B cell (primary cell): ENCODE results near the gene REG1A.

Source experiments
- EZH2 ChIP-seq: IDR thresholded peaks from 2 replicates; pipeline ENCODE4 v1.6.1; 2012; ENCODE audit warnings: borderline replicate concordance, low read depth, mild to moderate bottlenecking, moderate library complexity, low read length; ENCODE audit not compliant: insufficient read depth, poor library complexity, severe bottlenecking
- TF ChIP-seq, protein P1 (sequence below): fragments of 200-600 bp; IDR thresholded peaks from one replicate; pipeline ENCODE4 v1.8.0; 2022; ENCODE audit warnings: antibody characterized with exemption, mild to moderate bottlenecking

DNA sequence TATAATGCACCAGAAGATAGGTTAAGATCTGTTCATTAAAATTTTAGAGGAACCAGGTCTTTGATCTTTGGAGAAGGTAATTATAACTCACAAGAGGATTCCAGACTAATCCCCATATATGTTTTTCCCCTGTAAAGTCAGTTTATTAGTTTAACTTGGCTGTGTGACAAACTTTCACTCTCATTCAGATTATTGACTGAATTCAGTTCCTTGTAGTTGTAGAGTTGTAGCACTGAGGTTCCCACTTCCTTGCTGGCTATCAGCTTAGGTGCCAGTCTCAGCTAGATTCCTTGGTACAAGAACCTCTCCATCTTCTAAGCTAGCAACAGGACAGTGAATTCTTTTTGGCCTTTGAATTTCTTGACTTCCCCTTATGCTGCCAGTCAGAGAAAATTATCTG is 19.1 kb downstream of the REG1A start:
- TF ChIP-seq, protein P1, sequence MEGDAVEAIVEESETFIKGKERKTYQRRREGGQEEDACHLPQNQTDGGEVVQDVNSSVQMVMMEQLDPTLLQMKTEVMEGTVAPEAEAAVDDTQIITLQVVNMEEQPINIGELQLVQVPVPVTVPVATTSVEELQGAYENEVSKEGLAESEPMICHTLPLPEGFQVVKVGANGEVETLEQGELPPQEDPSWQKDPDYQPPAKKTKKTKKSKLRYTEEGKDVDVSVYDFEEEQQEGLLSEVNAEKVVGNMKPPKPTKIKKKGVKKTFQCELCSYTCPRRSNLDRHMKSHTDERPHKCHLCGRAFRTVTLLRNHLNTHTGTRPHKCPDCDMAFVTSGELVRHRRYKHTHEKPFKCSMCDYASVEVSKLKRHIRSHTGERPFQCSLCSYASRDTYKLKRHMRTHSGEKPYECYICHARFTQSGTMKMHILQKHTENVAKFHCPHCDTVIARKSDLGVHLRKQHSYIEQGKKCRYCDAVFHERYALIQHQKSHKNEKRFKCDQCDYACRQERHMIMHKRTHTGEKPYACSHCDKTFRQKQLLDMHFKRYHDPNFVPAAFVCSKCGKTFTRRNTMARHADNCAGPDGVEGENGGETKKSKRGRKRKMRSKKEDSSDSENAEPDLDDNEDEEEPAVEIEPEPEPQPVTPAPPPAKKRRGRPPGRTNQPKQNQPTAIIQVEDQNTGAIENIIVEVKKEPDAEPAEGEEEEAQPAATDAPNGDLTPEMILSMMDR = no peak
- no peak for TF ChIP-seq EZH2
